Natural killer cell (primary cell): ENCODE results near the gene TTC12. TPM values are rescaled to one million over a fixed set of nuclear protein-coding genes. Genes with fewer than 3 reads are reported as not detected.
A peak's percentile ranks its signal among the peaks of the same experiment; 100 is the strongest.

Experiments
- ATAC-seq, 3 donors: fragments of 150-1000 bp in 2 of 3; fragments of 200-7000 bp in 1 of 3; cut with Tn5 transposase; 1 replicate in 1 of 3; 2 replicates in 2 of 3; pipeline ENCODE4 v1.10.0; 2021; ENCODE audit warnings: mild to moderate bottlenecking in 2 of 3, moderate library complexity in 2 of 3
- DNase-seq, 2 donors: peaks; one replicate each; pipeline versions ENCODE4 v3.0.0 to v3.0.0-alpha.2; 2013 to 2021; ENCODE audit warnings: mixed read lengths in 1 of 2
- H3K27ac ChIP-seq: one replicate; pipeline ENCODE4 v1.5.1; 2013; ENCODE audit warnings: mild to moderate bottlenecking, low read length
- H3K27me3 ChIP-seq: one replicate; pipeline ENCODE4 v1.6.1; 2013; ENCODE audit warnings: low read length; ENCODE audit not compliant: control insufficient read depth, insufficient read depth
- H3K36me3 ChIP-seq: one replicate; pipeline ENCODE4 v1.6.1; 2013; ENCODE audit warnings: low read length; ENCODE audit not compliant: control insufficient read depth, insufficient read depth
- H3K4me1 ChIP-seq: one replicate; pipeline ENCODE4 v1.6.1; 2013; ENCODE audit warnings: low read length; ENCODE audit not compliant: control insufficient read depth, insufficient read depth
- H3K4me3 ChIP-seq: one replicate; pipeline ENCODE4 v1.5.1; 2013; ENCODE audit warnings: low read length
- H3K9me3 ChIP-seq: one replicate; pipeline ENCODE4 v1.6.1; 2013; ENCODE audit warnings: low read length; ENCODE audit not compliant: control insufficient read depth, insufficient read depth
- H3K27ac Mint-ChIP-seq, 2 donors: one replicate each; pipeline ENCODE4 v1.8.0; 2022; ENCODE audit warnings: mild to moderate bottlenecking in 2 of 2, mixed read lengths in 2 of 2, moderate library complexity in 1 of 2
- H3K27me3 Mint-ChIP-seq, 2 donors: one replicate each; pipeline ENCODE4 v1.8.0; 2022; ENCODE audit warnings: low read depth in 2 of 2, mixed read lengths in 2 of 2
- H3K36me3 Mint-ChIP-seq: one replicate; pipeline ENCODE4 v1.8.0; 2022; ENCODE audit warnings: mixed read lengths
- H3K4me1 Mint-ChIP-seq, 2 donors: one replicate each; pipeline ENCODE4 v1.8.0; 2022; ENCODE audit warnings: mixed read lengths in 2 of 2
- H3K4me3 Mint-ChIP-seq: one replicate; pipeline ENCODE4 v1.8.0; 2022; ENCODE audit warnings: mild to moderate bottlenecking, moderate library complexity, mixed read lengths
- H3K9me3 Mint-ChIP-seq, 2 donors: one replicate each; pipeline ENCODE4 v1.8.0; 2022; ENCODE audit warnings: mixed read lengths in 2 of 2
- CTCF ChIP-seq: fragments of 200-600 bp; IDR thresholded peaks from one replicate; pipeline ENCODE4 v1.8.0; 2022; ENCODE audit warnings: antibody characterized with exemption
- WGBS: methylation state at CpG from one replicate; pipeline ENCODE4 v1.1.7; 2013; ENCODE audit warnings: missing lambda C conversion rate; ENCODE audit not compliant: insufficient coverage; 5-methylcytosine and 5-hydroxymethylcytosine counted together
- intact Hi-C: fragments of 100-400 bp; cut with micrococcal nuclease; formaldehyde crosslinking; loops from one replicate; pipeline ENCODE4 v1.14.2; 2022
- total RNA-seq, 4 donors: library from RNA; stranded (reverse); fragments of 120-200 nt in 1 of 4; gene quantifications; one replicate each; pipeline versions ENCODE4 v1.2.3 to v1.2.4, GENCODE V29; 2013 to 2022

Gene TTC12
- total RNA-seq, 3 donors from 2014 or later (not counting 1 experiment from before 2014, with no cell fraction given), result 20.8 to 25.4 (median 24.1) TPM

DNA sequence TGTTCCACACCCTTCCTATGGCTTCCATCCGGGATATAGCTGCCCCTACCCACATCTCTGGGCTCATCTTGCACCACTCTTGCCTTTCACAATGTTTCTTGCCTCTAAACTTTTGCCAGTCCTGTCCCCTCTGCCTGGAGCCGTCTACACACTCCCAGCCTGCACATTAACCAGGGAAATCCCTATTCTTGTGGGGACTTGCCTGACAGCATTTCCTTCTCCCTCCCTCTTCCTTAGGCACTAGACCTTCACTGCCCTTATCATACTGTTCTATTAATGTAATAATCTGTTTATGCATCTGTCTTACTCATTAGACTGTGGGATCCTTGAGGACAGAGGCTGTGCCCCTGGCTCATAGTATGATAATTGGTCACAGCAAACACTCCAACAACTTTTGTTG lies 5.8 kb upstream of the TTC12 start:
- Mint-ChIP-seq H3K4me1 (peaks cover 2 to 4% of the 10 kb centered on the region in 2 donors), H3K9me3 (no peaks in the 10 kb centered on the region)

DNA sequence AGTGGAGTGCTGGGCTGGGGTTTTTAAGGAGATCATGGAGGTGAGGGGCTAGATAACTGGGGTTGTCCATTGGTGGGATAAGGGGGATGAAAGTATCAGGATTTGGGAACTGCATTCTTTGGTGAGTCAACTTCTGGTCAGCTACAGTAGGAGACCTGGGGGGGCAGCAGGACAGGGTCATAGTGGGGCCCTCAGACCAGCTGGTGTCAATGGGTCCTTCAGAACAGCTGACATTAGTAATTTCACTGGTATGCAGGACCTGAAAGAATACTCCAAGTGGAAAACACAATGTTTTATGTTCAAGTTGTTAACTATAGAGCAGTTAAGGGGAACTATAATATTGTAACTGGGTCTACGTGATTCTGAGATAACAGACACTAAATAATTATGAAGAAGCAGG lies 2.8 kb upstream of the TTC12 start:
- no peak overlapping the region for H3K4me3 Mint-ChIP-seq
- 93% methylated on average over 1 of the region's 1 CpG for WGBS

More for the DNA sequence above, 5.8 kb upstream of the TTC12 start:
- H3K9me3 ChIP-seq, result no peaks in the 10 kb centered on the region
- Mint-ChIP-seq H3K36me3 (no peaks in the 10 kb centered on the region), H3K27me3 (peaks cover 0 to 3% of the 10 kb centered on the region in 2 donors), H3K4me3 (no peak overlapping the region), H3K27ac (no peak overlapping the region)
- H3K27ac ChIP-seq, result no peak overlapping the region
- intact Hi-C loops, result no loop called here
- 78% methylated on average over 2 of the region's 2 CpGs for WGBS
- DNase-seq (no peak), ATAC-seq (no peak)
- peaks cover 1% of the 10 kb centered on the region for H3K4me1 ChIP-seq
- no peak overlapping the region for H3K4me3 ChIP-seq
- H3K27me3 ChIP-seq, result no peaks in the 10 kb centered on the region
- no peaks in the 10 kb centered on the region for H3K36me3 ChIP-seq
- no peak for TF ChIP-seq CTCF

GRCh38 chr11:113313601-113314000 lies 782 bp upstream of the TTC12 start:
- no peak for TF ChIP-seq CTCF
- intact Hi-C loops, result no loop called here
- peak overlapping the region; percentile 68 for H3K4me3 ChIP-seq
- H3K36me3 Mint-ChIP-seq, result peaks cover 5% of the 10 kb centered on the region
- WGBS, result 92% methylated on average over 2 of the region's 3 CpGs
- no peak overlapping the region for H3K27ac ChIP-seq
- H3K4me1 ChIP-seq, result peaks cover 15% of the 10 kb centered on the region
- H3K9me3 Mint-ChIP-seq, result no peaks in the 10 kb centered on the region
- DNase-seq, result no peak
- no peak for ATAC-seq
- H3K4me1 Mint-ChIP-seq, result peaks cover 9 to 19% of the 10 kb centered on the region in 2 donors
- H3K27me3 Mint-ChIP-seq, result peaks cover 0 to 2% of the 10 kb centered on the region in 2 donors
- H3K4me3 Mint-ChIP-seq, result peak overlapping the region; percentile 82
- no peaks in the 10 kb centered on the region for H3K27me3 ChIP-seq
- H3K36me3 ChIP-seq, result no peaks in the 10 kb centered on the region
- peak overlapping the region; percentile 79 to 85 for H3K27ac Mint-ChIP-seq
- no peaks in the 10 kb centered on the region for H3K9me3 ChIP-seq

More for the DNA sequence above, 2.8 kb upstream of the TTC12 start:
- Mint-ChIP-seq H3K4me1 (peaks cover 9 to 14% of the 10 kb centered on the region in 2 donors), H3K9me3 (no peaks in the 10 kb centered on the region), H3K27ac (no peak overlapping the region), H3K27me3 (peaks cover 0 to 3% of the 10 kb centered on the region in 2 donors), H3K36me3 (no peaks in the 10 kb centered on the region)
- no peaks in the 10 kb centered on the region for H3K36me3 ChIP-seq
- H3K4me1 ChIP-seq, result peaks cover 15% of the 10 kb centered on the region
- intact Hi-C loops, result no loop called here
- H3K27ac ChIP-seq, result no peak overlapping the region
- no peak for TF ChIP-seq CTCF
- no peaks in the 10 kb centered on the region for H3K27me3 ChIP-seq
- H3K9me3 ChIP-seq, result no peaks in the 10 kb centered on the region
- DNase-seq (no peak), ATAC-seq (no peak)
- H3K4me3 ChIP-seq, result no peak overlapping the region

GRCh38 chr11:113314065-113314388 lies 356 bp upstream of the TTC12 start:
- peak overlapping the region; percentile 82 for H3K4me3 Mint-ChIP-seq
- no peaks in the 10 kb centered on the region for H3K27me3 ChIP-seq
- peaks cover 9 to 19% of the 10 kb centered on the region in 2 donors for H3K4me1 Mint-ChIP-seq
- H3K4me3 ChIP-seq, result peak overlapping the region; percentile 68
- no peaks in the 10 kb centered on the region for H3K27me3 Mint-ChIP-seq
- peaks cover 15% of the 10 kb centered on the region for H3K4me1 ChIP-seq
- peak overlapping the region; percentile 43 for H3K27ac ChIP-seq
- H3K9me3 Mint-ChIP-seq, result no peaks in the 10 kb centered on the region
- H3K36me3 ChIP-seq, result no peaks in the 10 kb centered on the region
- peaks cover 8% of the 10 kb centered on the region for H3K36me3 Mint-ChIP-seq
- H3K9me3 ChIP-seq, result no peaks in the 10 kb centered on the region
- DNase-seq (no peak), ATAC-seq (no peak)
- TF ChIP-seq CTCF, result no peak
- H3K27ac Mint-ChIP-seq, result peak overlapping the region; percentile 79 to 85
- intact Hi-C loops, result no loop called here
- WGBS, result 12% methylated on average over 9 of the region's 9 CpGs
